IMR-90 (cell line): ENCODE measurements around the gene FERMT3.

Experiments used
- BHLHE40 ChIP-seq: fragments of 150-350 bp; IDR thresholded peaks from 2 replicates; pipeline ENCODE4 v1.6.1; 2016; ENCODE audit warnings: mild to moderate bottlenecking, low read depth, low read length
- CEBPB ChIP-seq: IDR thresholded peaks from 2 replicates; pipeline ENCODE4 v1.6.1; 2012; ENCODE audit warnings: low read depth, low read length, improper control_type of control experiment
- CTCF ChIP-seq: conservative IDR thresholded peaks from 2 replicates; pipeline ENCODE4 v1.5.1; 2012; ENCODE audit warnings: mild to moderate bottlenecking, low read depth, low read length, improper control_type of control experiment
- FOS ChIP-seq: fragments of 150-350 bp; IDR thresholded peaks from 2 replicates; pipeline ENCODE4 v1.6.1; 2016; ENCODE audit warnings: low read depth, low read length
- MAFK ChIP-seq: IDR thresholded peaks from 2 replicates; pipeline ENCODE4 v1.6.1; 2012; ENCODE audit warnings: low read depth, low read length, improper control_type of control experiment
- MXI1 ChIP-seq: IDR thresholded peaks from 2 replicates; pipeline ENCODE4 v1.6.1; 2012; ENCODE audit warnings: low read depth, mild to moderate bottlenecking, low read length, moderate library complexity, borderline replicate concordance
- POLR2A ChIP-seq: IDR thresholded peaks from 2 replicates; pipeline ENCODE4 v1.6.1; 2012; ENCODE audit warnings: mild to moderate bottlenecking, low read depth, low read length
- RAD21 ChIP-seq: IDR thresholded peaks from 2 replicates; pipeline ENCODE4 v1.6.1; 2012; ENCODE audit warnings: low read length, improper control_type of control experiment
- RFX5 ChIP-seq: IDR thresholded peaks from 2 replicates; pipeline ENCODE4 v1.8.0; 2012; ENCODE audit warnings: low read depth, mild to moderate bottlenecking, low read length, moderate library complexity
- SMC3 ChIP-seq: fragments of 150-350 bp; IDR thresholded peaks from 2 replicates; pipeline ENCODE4 v1.6.1; 2016; ENCODE audit warnings: low read depth, mild to moderate bottlenecking, antibody characterized with exemption, low read length, moderate library complexity
- USF2 ChIP-seq: fragments of 150-350 bp; IDR thresholded peaks from 2 replicates; pipeline ENCODE4 v1.6.1; 2017; ENCODE audit warnings: mild to moderate bottlenecking, antibody characterized with exemption, low read length, low read depth

- no peak for TF ChIP-seq RFX5
- no peak for TF ChIP-seq BHLHE40
- no peak for TF ChIP-seq CTCF
- TF ChIP-seq POLR2A, result no peak
- no peak for TF ChIP-seq RAD21
- TF ChIP-seq FOS, result no peak
- TF ChIP-seq CEBPB, result no peak
- no peak for TF ChIP-seq MXI1
- no peak for TF ChIP-seq USF2
- TF ChIP-seq MAFK, result no peak
- TF ChIP-seq SMC3, result no peak
Measured at GRCh38 chr11:64183890-64184289, 22.6 kb upstream of the FERMT3 start.
